DMS53 treated with DMSO at 0.1 percent for 48 hours (cell line): Measurements from ENCODE around the gene LRRC75A.

Experiments
- DNase-seq: peaks from one replicate; lab custom pipeline; 2025; ENCODE audit not compliant: unreplicated experiment; lab: John Stamatoyannopoulos, UW

The LRRC75A gene

DNA sequence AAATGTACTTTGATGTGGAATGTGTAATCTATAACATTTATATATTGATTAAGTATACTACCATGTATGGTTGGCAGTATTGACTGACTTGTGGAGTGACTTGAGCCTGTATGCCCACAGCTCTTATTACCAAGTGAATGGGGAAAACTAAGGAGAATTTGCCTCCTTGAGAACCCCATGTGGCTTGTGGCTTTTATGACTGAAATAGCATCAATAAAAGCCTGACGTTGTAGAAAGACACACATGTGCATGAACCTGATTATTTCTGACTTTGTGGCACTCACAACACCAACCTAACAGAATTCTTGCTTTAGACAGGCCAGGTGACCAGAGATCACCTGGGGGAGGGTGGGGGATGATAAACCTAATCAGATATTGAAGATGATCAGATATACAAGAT is 2.1 kb upstream of the LRRC75A start:
- DNase-seq: no peak

DNA sequence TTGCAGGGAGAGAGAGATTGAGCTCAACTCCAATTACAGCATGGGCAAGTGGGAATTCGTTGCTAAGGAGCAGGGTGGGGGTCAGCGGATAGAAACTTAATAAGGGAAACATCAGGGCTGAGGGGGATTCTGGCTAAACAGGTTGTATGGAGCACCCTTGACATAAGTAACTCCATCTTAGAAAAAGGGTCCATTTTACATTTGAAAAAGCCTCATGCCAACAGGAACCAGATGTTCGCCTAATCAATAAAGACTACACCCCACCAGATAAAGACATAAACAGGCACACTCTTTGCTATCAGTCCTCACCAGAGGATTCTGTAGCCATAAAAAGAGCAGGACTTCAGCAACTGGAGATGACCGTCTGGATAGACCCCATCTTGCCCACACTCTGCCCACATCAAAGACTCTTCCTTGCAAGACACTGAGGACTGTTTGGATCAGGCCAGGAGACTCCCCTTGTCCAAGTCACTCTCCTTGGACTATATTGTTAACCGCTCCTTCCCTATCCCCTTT is 1.6 kb upstream of the LRRC75A start:
- DNase-seq: no peak

DNA sequence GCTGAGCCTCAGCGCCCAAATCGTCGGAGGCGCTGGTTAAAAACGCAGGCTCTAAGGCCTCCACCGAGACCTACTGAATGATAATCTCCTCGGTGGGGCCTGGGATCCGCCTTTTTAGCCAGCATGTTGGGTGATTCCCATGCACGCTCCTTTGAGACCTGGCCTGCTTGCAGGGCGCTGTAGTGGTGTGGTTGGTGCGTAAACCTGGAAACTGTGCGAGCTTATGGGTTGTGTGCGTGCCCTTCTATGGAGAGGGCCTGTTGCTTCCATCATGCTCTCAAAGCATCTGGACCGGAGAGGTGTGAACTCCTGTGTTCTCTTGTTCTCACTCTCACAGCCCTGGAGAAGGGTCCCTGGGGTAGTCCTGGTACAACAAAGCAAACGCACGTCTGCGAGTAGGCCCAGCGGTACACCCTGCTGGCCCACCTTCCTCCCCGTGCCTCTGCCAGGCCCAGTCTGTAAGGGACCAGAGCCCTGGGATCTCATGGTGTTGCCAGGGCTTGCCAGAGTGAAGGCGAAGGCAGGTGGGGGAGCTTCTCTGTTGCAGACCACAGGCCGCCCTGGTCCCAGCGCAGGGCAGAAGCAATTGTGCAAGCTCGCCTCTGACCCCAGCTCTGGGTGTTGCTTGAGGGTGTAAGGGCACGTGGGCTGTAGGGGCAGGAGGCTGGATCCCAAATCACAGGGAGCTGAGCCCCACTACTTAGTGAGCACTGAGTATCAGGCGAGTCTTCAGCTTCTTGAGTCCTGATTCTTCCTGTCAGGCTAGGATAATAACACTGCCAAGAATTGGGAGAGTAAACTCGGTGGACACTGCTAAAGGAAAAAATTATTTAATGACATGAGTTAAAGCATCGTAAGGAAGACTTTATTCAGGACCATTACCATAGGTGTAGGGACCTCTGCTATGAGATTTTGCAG is 879 bp upstream of the LRRC75A start:
- no peak for DNase-seq

DNA sequence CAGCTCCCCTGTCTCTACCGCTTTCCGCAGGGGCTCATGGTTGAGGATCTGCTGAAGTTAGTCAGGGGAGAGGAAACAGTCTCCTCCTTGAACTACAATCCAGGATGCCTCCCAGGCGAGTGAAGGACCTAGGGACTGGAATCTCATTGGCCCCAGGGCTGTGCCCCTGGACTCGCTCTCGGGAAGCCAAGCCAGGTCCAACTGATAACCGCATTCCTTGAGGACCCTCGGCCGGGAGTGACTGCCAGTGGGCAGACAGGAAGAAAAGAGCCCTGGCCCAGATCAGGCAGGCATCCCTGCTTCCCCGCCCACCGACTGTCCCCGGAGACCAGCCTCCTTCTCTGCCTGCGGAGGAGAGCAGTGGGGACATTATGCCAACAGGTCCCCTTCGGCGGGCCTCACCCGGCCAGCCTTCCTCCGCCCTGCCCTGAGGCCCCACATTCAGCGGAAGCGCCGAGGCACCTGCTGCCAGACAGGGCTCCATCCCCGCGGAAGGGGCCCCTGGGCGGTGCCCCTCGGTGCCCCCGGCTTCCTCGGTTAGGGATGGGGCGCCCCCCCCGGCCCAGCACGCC is 776 bp downstream of the LRRC75A start:
- DNase-seq: no peak

DNA sequence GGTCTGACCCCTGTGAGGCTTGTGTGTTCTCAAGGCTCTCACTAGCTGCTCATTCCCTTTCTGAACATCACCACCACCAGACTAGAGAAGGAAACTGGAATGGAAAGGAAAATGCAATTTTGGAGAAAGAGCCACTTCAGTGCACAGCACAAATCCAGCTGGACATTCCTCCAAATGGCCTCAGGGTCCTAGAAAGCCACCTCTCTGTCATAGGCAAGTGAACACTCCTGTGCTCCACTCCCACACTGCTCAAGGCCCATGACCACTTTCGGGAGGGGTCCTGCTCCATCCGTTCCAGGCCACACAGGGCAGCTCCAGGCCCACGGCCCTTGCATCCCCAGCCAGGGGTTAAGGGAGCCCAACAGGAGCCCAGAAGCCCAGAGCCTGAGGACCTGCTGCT is 2.6 kb downstream of the LRRC75A start:
- no peak for DNase-seq

DNA sequence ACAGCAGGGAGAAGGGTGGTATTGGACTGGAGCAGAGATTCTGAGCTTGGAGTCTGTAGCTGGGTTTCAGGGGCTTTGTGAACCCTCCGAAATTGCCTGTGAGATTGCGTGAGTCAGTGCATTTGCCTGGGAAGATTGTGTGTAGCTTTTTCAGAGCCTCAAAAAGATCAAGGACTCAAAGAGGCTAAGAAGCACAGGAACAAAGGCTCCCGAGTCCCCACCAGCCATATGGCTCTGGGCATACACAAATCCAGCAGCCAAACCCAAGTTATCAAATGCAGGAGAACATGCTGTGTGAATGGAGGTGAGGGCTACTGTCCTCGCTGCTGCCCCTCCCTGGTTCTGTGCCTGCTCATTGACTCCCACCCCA is 3.0 kb downstream of the LRRC75A start:
- no peak for DNase-seq

DNA sequence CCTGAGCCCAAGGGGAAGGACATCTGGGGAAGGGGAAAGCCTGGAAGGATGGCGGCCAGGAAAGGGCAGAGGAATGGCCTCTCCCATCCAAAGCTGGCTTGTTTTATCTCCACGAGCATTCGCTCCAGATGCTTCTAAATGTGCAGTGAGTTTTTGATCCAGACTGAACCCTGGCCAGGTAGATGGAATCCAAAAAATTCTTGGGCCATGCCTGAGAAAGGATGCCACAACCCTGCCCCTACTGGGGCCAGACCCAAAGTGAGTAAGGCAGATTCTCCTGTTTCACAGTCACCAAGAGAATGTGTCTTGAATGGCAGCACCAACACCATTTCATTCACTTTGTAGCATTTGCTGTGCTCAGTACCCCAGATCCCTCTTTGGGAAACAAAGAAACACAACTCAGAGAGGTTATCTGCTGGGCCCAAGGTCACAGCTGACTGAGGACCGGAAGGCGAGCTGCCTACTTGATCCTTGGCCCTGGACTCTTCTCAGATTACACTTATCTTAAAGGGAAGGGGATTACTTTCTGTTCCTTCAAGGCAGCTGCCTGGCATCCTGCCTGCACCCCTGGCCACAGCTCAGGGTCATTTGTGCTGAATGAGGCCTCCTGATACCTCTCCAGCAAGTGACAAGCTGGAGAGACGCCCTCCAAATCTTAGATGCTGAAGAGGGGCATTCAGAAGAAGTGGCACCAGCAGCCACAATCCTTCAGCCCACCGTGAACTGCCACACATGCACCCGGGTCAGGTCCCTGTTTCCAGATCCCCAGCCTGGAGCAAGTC is 3.6 kb downstream of the LRRC75A start:
- DNase-seq: no peak

DNA sequence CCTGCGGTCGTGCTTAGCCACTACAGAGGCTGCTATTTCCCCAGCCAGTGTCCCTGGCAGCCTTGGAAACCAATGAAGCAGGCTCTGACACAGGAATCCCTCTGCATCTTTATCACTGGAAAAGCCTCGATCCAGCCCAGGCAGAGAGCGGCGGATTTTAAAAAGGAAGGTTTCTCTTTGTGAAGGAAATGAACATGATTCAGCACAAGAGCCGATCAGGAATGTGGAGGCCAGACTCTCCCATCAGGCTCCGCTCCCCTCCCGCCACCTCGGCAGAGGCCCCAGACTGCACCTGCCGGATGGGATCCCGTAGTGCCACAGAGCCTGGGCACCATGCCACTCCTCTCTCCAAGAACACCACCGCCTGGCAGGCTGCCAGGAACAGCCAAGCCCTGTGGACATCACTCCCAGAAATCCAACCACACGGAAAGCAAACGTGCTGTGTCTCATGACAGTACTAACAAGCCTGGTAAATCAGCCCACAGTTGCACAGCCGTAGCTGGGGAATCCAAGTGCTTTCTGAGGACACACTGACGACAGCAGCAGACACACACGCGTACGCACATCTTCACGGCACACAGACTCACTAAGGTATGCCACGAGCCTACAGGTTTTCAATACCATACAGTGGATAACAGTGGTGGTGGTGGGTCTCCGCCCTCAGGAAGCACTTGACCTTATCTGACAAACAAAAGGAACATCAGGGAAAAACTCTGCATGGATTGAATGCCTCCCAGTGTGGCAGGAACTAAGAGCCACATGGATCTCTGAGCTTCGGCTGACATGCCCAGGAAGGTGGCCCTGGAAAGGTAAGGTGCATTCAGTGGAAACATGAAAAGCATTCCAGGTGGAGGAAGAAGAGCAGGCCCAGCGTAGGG is 5.4 kb downstream of the LRRC75A start:
- DNase-seq: peak; percentile 91

DNA sequence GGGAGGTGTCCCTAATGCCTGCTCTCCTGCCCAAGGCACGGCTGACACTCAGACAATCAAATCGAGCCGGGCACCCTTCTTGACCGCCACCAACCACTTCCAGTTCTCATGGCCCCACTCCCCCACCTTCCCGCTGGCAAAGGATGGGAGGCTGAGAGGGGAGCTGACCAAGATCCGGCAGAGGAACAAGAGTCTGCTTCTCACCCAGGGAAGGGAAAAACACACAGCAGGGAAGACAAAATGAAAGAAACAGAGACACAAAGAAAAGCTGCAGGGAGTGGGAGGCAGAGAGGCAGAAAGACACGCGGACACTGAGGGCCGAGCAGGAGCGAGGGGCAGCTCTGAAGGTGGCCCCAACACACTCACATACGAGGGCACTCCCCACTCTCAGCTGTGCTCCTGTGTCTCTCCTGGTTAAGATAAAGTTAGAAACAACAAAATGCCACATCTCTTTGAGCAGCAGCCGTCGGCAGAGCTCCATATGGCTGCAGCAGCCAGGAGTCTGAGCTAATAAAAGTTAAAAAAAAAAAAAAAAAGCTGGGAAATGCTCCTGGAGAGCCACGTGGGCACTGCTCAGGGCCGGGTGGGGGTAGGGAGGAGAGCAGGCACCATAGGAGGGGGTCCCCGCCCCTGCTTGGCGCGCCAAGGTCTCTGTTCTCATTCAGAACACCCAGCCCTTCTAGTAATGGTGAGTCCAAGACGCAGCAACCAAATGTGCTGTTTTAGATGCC is 7.4 kb downstream of the LRRC75A start:
- DNase-seq: no peak

DNA sequence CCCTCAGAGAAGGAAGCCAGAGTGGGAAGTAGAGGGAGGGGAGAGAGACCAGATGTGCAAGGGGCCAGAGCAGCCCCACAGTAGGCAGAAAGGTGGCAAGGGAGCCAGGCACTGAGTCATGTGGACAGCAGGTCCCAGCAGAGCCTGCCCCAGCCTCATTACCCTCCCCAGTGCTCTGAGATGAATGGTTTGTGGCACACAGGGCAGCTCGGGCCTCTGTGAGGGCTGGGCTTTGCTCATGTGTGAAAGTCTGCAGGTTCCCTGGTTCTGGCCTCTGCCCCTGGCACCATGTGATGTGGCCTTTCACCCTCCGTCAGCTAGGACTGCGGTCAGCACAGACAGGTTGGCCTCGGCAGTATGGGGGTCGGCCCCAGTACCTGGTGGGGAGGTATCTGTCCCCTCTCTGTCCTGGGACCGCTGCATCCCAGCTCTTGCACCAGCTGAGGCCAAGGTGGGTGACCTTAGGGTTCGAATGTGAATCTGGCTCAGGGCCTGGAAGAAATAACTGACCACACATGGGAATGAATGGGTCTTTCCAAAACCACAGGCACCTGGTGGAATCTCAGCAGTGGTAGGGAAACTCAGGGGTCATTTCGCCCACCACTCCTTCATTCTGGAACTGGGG is 8.9 kb downstream of the LRRC75A start:
- no peak for DNase-seq

DNA sequence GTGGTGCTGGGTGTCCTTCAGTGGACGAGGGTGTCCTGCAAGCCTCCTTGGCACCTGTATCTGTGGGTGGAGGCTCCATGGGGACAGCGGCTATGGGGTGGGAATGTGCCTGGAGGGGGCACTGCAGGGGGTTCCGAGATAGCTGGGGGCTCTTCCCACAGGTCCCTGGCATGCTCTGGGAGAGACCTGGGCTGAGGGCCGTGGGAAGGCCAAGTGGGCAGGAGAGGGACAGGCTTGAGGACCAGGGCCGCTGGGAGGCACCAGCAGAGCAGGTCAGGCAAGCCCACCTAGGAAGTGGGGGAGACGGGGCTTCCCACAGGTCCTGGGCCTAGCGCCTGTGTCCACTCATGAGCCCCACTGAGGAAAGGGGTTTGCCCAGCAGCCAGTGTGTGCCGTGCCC is 9.7 kb downstream of the LRRC75A start:
- DNase-seq: no peak

DNA sequence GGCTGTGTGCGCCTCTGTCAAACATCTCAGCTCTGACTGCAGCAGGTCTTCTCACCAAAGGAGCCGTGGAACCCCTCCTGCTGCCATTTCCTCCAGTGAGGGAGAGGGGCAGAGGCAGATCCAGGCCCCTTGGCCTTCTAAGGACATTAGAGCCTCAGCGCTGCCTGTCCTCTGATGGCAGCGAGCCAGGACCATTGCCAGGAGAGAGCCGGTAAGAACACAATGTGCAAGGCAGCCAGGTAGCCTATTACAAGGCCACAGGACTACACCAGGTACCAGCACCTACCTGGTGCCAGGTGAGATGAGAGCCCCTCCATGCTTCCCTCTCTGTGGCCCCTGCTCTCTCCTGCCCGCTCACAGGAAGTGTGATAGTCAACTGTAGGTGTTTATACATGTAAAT is 11.0 kb downstream of the LRRC75A start:
- DNase-seq: no peak

DNA sequence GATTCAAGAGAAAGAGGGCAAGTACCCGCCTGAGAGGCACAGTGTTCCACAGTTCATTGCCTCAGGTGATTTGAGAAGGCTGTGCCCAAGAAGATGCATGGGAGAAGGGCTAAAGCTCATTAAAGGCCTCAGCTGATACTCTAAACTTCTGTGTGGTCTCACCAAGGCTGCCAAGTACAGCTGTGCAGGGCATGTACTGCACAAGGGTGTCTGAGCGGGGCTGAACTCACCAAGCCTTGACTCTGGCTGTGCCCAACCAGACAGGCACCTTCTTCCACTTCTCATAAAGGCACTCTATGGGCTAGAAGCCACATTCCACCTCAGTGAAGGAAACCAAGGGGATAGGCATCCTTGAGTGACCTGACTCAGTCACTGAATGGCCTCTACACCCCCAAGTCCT is 12.7 kb downstream of the LRRC75A start:
- DNase-seq: no peak

DNA sequence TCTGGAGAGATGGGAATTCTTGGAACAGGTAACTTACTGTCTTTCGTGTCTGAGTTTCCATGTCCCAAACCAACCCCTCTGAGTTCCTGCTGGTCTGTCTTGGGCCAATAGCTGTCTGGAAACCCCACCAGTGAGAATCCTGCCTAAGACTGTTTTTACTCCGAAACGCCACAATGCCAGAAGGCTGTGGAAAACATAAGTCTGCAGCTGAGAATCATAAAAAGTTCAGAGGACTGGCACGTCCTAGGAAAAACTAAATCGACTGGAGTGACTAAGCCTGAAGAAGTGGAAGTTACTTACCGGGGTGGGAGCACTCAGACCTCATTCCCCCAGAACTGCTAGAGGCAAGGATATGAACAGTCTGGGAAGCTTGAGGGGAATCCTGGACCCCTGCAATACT is 13.3 kb downstream of the LRRC75A start:
- no peak for DNase-seq

DNA sequence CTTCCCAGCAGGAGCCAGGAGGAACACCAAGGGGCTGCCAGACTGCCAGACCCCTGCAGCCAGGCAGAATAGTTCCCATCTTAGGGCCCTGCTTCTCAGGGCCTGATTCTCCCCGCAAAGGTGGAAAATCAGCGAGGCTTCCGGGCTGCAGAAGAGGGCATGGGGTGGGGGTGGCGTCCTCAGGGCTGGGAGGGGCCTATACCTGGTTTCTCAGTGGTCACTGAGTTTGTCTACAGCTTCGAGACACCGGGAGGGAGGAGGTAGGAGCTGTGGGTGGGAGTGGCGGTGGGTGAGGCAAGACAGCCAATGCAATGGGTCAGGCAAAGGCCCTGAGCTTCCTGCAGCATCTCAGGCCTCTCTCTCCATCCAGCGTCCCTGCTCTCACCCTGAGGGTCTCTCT is 14.3 kb downstream of the LRRC75A start:
- no peak for DNase-seq

DNA sequence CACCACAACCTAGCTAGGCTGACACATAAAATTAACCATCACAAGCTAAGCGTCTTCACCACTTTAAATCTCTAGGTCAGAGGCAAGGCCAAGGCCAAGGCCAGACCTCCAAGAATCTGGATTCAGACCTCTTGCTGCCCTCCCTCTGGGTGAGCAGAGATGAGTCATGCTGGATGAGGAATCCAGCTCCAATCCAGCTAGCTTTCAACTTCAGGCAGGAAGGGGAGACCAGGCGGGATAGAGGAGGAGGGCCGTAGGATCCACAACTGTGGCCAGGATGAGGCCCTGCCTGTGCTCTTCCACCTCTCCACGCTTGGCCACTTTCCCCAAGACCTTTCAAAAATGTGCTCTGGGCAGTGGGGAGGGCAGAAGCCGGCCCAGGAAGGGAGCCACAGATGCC is 14.7 kb downstream of the LRRC75A start:
- DNase-seq: no peak

DNA sequence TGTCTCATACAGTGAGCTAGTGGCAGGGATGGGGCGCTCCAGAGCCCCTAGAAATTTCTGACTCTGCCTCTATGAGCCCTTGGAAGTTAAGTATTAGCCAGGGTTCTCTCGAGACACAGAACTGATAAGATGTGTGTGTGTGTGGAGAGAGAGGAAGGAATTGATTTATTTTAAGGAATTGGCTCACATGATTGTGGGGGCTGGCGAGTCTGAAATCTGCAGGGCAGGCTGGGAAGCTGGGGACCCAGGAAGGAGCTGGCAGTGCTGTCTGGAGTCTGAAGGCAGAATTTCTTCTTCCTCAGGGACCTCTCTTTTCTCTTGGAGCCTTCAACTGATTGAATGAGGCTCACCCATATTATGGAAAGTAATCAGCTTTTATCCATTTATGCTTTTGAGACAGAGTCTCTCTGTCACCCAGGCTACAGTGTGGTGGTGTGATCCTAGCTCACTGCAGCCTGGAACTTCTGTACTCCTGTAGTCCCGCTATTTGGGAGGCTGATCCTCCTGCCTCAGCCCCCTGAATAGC is 16.8 kb downstream of the LRRC75A start:
- DNase-seq: no peak

DNA sequence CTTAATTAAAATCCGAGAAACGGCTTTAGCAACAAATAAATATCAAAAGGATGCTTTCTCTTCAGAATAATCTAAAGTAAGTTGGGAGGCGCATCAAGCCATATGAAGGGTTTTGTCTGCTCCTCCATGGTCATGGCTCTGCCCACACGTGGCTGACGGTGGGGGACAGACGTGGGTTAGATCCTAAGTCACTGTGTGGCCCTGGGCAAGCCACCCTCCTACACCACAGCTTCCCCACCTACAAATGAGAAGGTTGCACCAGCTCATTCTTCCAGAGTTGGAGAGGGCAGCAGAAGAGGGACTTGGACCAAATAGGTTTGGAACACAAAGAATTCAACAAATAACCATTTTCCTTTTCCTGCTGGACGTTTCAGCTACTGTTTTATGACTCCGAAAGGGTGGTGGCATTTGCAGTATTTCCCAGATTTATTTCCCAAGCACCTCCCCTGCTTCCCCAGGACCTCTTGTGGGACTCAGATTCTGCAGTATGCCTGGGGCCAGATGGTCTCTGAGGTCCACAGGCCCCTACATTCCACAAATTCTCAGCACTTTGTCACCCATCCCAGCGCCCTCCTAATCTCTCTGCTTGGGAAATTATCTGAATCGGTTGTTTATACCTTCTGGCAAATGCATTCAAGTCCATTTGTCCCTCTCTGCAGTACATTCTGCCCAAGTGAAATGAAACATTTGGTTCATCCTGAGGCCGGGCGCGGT is 17.8 kb downstream of the LRRC75A start:
- no peak for DNase-seq
